Fibroblast of lung (primary cell): Measurements from ENCODE around the gene ITGA3. TPM values are rescaled to one million over a fixed set of nuclear protein-coding genes. Genes with fewer than 3 reads are reported as not detected.

Source experiments
- DNase-seq, 2 donors: peaks; one replicate each; pipeline versions ENCODE4 v3.0.0 to v3.0.0-alpha.2; 2010; ENCODE audit warnings: low read depth in 2 of 2
- H2AFZ ChIP-seq: 2 replicates; pipeline ENCODE4 v1.5.1; 2012; ENCODE audit warnings: low read length, control low read depth, inconsistent platforms
- H3K27ac ChIP-seq: 2 replicates; pipeline ENCODE4 v1.5.1; 2011; ENCODE audit warnings: low read length, control low read depth; ENCODE audit not compliant: insufficient read depth
- H3K27me3 ChIP-seq: 2 replicates; pipeline ENCODE4 v1.5.1; 2011; ENCODE audit warnings: mild to moderate bottlenecking, low read length; ENCODE audit not compliant: control insufficient read depth, insufficient read depth
- H3K36me3 ChIP-seq: 2 replicates; pipeline ENCODE4 v1.5.1; 2011; ENCODE audit warnings: low read length; ENCODE audit not compliant: control insufficient read depth, insufficient read depth
- H3K4me1 ChIP-seq: 2 replicates; pipeline ENCODE4 v1.5.1; 2011; ENCODE audit warnings: low read length; ENCODE audit not compliant: control insufficient read depth, insufficient read depth; ENCODE audit errors: extremely low read depth
- H3K4me2 ChIP-seq: 2 replicates; pipeline ENCODE4 v1.5.1; 2011; ENCODE audit warnings: low read length, control low read depth; ENCODE audit not compliant: insufficient read depth; ENCODE audit errors: extremely low read depth
- H3K4me3 ChIP-seq, 4 experiments: fragments of 200-600 bp in 1 of 4; sonication (generic) in 1 of 4; replicated peaks in 1 of 4; 2 replicates each; pipeline ENCODE4 v1.5.1; 2011 to 2016; ENCODE audit warnings: low read length in 4 of 4, low read depth in 3 of 4, mild to moderate bottlenecking in 3 of 4, control low read depth in 2 of 4, inconsistent platforms in 1 of 4, mixed read lengths in 1 of 4; ENCODE audit not compliant: insufficient read depth in 1 of 4; ENCODE audit errors: control extremely low read depth in 1 of 4
- H3K79me2 ChIP-seq: 2 replicates; pipeline ENCODE4 v1.5.1; 2012; ENCODE audit warnings: mild to moderate bottlenecking, low read length, inconsistent platforms; ENCODE audit not compliant: control insufficient read depth, insufficient read depth
- H3K9ac ChIP-seq: 2 replicates; pipeline ENCODE4 v1.5.1; 2011; ENCODE audit warnings: mild to moderate bottlenecking, low read length, control low read depth; ENCODE audit not compliant: insufficient read depth
- H3K9me3 ChIP-seq: 2 replicates; pipeline ENCODE4 v1.5.1; 2012; ENCODE audit warnings: low read depth, low read length; ENCODE audit not compliant: control insufficient read depth, insufficient read depth
- H4K20me1 ChIP-seq: 2 replicates; pipeline ENCODE4 v1.5.1; 2011; ENCODE audit warnings: low read length; ENCODE audit not compliant: control insufficient read depth, insufficient read depth; ENCODE audit errors: extremely low read depth
- EZH2 ChIP-seq: IDR thresholded peaks from 2 replicates; pipeline ENCODE4 v1.5.1; 2012; ENCODE audit warnings: low read length, control low read depth, mild to moderate bottlenecking; ENCODE audit errors: missing control alignments
- polyA plus RNA-seq, 2 donors: library from polyadenylated mRNA; depleted of rRNA in 1 of 2; stranded (reverse) in 1 of 2; unstranded in 1 of 2; fragments of >200 nt; gene quantifications; 2 replicates each; pipeline ENCODE4 v1.2.1, GENCODE V29; 2011 to 2012; ENCODE audit warnings: missing spikeins in 1 of 2
- total RNA-seq: library from RNA; depleted of rRNA; stranded (reverse); fragments of >200 nt; gene quantifications from 2 replicates; pipeline ENCODE4 v1.2.1, GENCODE V29; 2014
- TF ChIP-seq, protein P1 (sequence below), 2 donors: IDR thresholded peaks in 1 of 2; conservative IDR thresholded peaks in 1 of 2; 1 replicate in 1 of 2; 2 replicates in 1 of 2; pipeline ENCODE4 v1.5.1; 2011 to 2012; ENCODE audit warnings: low read length in 2 of 2, control low read depth in 1 of 2, inconsistent platforms in 1 of 2, low read depth in 1 of 2, mild to moderate bottlenecking in 1 of 2

The ITGA3 gene
- total and polyA plus RNA-seq, 2 donors (not counting 1 experiment from before 2014, with no cell fraction given), result 67.3 to 269 TPM

DNA sequence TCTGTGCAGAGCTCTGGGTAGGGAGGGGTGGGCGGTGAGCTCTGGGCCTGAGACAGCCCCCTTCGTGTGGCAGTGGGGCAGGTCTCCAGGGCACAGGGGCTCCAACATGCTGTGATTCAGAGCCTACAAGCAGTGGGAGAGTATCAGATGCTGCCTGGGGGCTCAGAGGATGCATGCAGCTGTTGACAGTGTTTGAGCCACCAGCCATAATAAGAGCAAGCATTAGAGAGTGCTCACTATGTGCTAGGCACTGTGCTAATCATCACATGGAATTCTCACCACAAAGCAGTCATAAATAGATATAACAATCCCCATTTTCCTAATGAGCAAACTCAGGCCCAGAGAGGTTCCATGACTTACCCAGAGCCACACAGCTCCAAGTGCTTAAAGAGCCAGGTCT, 47.3 kb downstream of the ITGA3 start:
- no peak for DNase-seq
- no peak overlapping the region for H3K4me3 ChIP-seq
- no peaks in the 10 kb centered on the region for H3K27me3 ChIP-seq
- H3K4me2 ChIP-seq, result no peak overlapping the region
- no peak overlapping the region for H3K9ac ChIP-seq
- H3K4me1 ChIP-seq, result peaks cover 13% of the 10 kb centered on the region
- TF ChIP-seq EZH2, result no peak
- TF ChIP-seq, protein P1, sequence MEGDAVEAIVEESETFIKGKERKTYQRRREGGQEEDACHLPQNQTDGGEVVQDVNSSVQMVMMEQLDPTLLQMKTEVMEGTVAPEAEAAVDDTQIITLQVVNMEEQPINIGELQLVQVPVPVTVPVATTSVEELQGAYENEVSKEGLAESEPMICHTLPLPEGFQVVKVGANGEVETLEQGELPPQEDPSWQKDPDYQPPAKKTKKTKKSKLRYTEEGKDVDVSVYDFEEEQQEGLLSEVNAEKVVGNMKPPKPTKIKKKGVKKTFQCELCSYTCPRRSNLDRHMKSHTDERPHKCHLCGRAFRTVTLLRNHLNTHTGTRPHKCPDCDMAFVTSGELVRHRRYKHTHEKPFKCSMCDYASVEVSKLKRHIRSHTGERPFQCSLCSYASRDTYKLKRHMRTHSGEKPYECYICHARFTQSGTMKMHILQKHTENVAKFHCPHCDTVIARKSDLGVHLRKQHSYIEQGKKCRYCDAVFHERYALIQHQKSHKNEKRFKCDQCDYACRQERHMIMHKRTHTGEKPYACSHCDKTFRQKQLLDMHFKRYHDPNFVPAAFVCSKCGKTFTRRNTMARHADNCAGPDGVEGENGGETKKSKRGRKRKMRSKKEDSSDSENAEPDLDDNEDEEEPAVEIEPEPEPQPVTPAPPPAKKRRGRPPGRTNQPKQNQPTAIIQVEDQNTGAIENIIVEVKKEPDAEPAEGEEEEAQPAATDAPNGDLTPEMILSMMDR (conservative IDR thresholded peaks at IDR 0.05 in 1 of 2, IDR thresholded peaks at IDR 0.05 in 1 of 2; ENCODE audit: low read depth in 1 of 2, low read length in 2 of 2), result no peak
- no peaks in the 10 kb centered on the region for H4K20me1 ChIP-seq
- H2AFZ ChIP-seq, result no peak overlapping the region
- H3K36me3 ChIP-seq, result peaks cover 2% of the 10 kb centered on the region
- H3K9me3 ChIP-seq, result no peaks in the 10 kb centered on the region
- H3K79me2 ChIP-seq, result no peaks in the 10 kb centered on the region
- H3K27ac ChIP-seq, result no peak overlapping the region

DNA sequence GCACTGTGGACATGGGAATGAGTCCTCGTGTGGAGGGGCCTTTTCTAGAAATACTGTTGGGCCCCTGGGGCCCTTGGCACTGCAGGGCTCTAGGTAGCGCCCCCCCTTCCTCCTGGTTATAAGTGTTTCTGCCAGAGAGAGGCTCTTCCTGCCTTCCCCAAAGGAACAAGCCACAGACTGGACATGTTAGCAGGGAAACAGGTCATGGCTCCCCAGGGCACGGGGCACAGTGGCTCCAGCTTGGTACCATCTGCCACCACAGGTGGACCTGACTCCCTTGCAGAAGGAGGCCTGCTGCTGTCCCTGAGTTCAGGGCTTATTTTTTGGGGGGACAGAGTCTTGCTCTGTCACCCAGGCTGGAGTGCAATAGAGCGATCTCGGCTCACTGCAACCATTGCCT, 48.0 kb downstream of the ITGA3 start:
- H3K36me3 ChIP-seq, result peaks cover 2% of the 10 kb centered on the region
- H3K9ac ChIP-seq, result no peak overlapping the region
- no peaks in the 10 kb centered on the region for H3K9me3 ChIP-seq
- H3K4me2 ChIP-seq, result no peak overlapping the region
- H3K27me3 ChIP-seq, result no peaks in the 10 kb centered on the region
- H3K4me3 ChIP-seq, result no peak overlapping the region
- H3K27ac ChIP-seq, result no peak overlapping the region
- DNase-seq, result no peak
- no peak overlapping the region for H2AFZ ChIP-seq
- no peaks in the 10 kb centered on the region for H3K79me2 ChIP-seq
- peaks cover 13% of the 10 kb centered on the region for H3K4me1 ChIP-seq
- H4K20me1 ChIP-seq, result no peaks in the 10 kb centered on the region
- TF ChIP-seq, protein P1 (conservative IDR thresholded peaks at IDR 0.05 in 1 of 2, IDR thresholded peaks at IDR 0.05 in 1 of 2; ENCODE audit: low read depth in 1 of 2, low read length in 2 of 2), result no peak
- TF ChIP-seq EZH2, result no peak

DNA sequence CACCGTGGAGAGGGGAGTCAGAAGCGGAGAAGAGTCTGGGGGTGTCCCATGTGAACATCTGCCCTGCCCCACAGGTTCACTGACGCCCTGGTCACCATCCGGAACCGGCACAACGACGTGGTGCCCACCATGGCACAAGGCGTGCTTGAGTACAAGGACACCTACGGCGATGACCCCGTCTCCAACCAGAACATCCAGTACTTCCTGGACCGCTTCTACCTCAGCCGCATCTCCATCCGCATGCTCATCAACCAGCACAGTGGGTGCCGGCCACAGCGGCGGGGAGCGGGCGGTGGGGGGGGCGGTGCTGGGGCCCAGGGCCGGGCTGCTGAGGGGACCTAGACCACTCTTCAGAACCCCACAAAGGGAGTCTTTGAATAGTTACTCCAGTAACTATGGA, 49.9 kb downstream of the ITGA3 start:
- no peak overlapping the region for H3K4me3 ChIP-seq
- no peak overlapping the region for H3K9ac ChIP-seq
- no peak overlapping the region for H2AFZ ChIP-seq
- peaks cover 13% of the 10 kb centered on the region for H3K4me1 ChIP-seq
- no peak overlapping the region for H3K27ac ChIP-seq
- H3K4me2 ChIP-seq, result no peak overlapping the region
- H3K79me2 ChIP-seq, result no peaks in the 10 kb centered on the region
- TF ChIP-seq, protein P1 (conservative IDR thresholded peaks at IDR 0.05 in 1 of 2, IDR thresholded peaks at IDR 0.05 in 1 of 2; ENCODE audit: low read depth in 1 of 2, low read length in 2 of 2), result no peak
- no peak for TF ChIP-seq EZH2
- H3K27me3 ChIP-seq, result no peaks in the 10 kb centered on the region
- no peaks in the 10 kb centered on the region for H4K20me1 ChIP-seq
- H3K9me3 ChIP-seq, result no peaks in the 10 kb centered on the region
- no peak for DNase-seq
- H3K36me3 ChIP-seq, result peaks cover 2% of the 10 kb centered on the region
